Medulla oblongata (tissue), 1 donor: ENCODE data around the gene HDGFL2.

Experiments used
- DNase-seq: peaks from one replicate; pipeline ENCODE4 v3.0.0-alpha.2; 2015; ENCODE audit errors: extremely low spot score

The HDGFL2 gene

DNA sequence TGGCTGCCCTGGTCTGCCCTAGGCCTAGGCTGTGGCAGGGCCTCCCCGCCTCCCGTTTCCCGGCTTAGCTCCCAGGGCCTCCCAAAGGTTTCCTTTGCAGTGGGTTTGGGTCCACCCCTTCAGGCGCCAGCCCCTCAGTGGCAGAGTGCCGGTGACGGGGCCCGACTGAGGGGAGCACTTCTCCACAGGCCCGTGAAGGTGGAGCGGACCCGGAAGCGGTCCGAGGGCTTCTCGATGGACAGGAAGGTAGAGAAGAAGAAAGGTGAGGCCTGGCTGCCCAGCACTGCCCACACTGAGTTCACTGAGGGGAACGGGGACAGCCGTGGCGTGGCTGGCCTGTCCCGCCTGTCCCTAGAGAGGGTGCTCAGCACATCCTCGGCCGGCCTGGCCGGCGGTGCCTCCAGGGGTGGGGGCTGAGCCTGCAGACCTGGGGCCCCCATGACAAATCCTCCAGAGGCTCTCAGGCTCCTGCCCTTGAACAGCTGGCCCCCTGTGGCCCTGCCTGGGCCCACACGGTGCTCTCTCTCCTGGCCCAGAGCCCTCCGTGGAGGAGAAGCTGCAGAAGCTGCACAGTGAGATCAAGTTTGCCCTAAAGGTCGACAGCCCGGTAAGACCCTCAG, 25.8 kb downstream of the HDGFL2 start:
- no peak for DNase-seq

DNA sequence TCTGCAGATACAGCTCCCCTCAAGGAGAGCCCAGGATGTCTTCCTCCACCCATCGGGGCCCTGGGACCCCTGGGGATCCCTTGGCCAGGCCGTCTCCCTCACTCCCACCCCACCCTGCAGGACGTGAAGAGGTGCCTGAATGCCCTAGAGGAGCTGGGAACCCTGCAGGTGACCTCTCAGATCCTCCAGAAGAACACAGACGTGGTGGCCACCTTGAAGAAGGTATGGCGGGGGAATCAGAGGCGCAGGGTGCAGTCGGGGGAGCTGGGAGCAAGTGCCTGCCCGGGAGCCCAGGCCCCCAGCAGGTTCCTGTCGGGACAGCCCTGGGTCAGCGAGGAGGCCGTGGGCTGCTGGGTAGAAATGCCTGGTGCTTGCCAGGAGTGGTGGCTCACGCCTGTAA, 26.6 kb downstream of the HDGFL2 start:
- DNase-seq = no peak

DNA sequence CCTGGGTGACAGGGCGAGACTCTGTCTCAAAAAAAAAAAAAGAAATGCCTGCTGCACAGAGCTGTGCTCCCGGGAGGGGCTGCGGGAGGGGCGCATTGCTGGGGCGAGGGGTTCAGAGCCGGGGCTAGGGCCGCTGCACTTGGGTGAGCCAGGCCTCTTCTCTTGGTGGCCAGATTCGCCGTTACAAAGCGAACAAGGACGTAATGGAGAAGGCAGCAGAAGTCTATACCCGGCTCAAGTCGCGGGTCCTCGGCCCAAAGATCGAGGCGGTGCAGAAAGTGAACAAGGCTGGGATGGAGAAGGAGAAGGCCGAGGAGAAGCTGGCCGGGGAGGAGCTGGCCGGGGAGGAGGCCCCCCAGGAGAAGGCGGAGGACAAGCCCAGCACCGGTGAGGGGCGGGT, 27.2 kb downstream of the HDGFL2 start:
- no peak for DNase-seq

DNA sequence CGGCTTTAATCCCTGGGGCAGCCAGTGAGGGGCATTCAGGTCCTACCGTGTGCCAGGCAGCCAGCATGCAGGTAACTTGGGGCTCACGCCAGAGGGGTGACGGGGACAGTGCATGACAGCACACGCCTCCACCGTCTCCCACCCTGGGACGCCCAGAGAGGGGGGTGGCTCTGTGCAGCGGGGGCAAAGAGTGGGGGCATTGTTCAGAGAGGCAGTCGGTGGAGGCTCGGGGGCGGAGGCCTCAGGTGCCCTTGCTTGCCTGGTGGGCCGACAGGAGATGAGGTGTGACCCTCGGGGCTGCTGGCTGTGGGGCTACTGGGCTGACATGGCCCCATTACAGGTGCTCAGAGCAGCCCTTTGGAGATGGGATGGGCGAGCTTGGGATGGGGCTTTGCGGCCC, 27.8 kb downstream of the HDGFL2 start:
- no peak for DNase-seq

DNA sequence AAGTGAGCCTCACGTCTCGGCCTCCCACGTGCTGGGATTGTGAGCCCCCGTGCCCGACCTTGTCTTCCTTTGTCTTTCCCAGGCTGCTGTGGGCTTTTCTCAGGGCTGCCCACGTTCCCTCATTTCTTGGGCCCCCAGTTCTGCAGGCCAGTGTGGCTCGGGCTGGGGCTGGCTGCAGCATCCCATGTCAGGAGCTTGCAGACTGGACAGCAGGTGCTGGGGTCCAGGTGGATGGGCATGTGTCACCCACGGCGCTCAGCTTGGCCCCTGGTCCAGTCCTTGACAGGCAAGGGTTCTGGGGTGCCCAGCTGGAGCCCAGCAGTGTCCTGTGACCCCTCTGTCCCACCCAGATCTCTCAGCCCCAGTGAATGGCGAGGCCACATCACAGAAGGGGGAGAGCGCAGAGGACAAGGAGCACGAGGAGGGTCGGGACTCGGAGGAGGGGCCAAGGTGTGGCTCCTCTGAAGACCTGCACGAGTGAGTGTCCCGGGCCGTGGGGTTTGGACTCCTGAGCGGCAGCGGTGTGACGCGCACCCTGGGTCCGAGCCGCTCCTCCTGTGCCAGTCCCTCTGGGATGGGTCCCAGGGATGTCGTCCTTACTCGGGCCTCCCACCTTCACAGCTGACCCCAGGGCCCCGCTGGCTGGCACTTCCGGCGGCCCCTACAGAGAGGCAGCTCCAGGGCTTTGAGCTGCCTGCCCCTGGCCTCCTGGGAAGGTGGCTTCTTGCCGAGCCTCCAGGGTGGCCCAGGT, 28.9 kb downstream of the HDGFL2 start:
- DNase-seq = no peak

DNA sequence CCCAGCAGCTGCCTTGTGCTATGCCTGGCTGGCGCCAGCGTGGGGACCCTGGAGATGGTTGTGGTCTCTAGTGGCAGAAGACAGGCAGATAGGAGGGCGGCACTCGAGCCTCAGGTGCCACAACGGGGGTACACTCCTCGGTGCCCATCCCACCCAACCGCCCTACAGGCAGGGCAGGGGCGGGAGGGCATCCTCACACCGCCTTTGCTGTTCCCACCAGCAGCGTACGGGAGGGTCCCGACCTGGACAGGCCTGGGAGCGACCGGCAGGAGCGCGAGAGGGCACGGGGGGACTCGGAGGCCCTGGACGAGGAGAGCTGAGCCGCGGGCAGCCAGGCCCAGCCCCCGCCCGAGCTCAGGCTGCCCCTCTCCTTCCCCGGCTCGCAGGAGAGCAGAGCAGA, 29.6 kb downstream of the HDGFL2 start:
- no peak for DNase-seq

DNA sequence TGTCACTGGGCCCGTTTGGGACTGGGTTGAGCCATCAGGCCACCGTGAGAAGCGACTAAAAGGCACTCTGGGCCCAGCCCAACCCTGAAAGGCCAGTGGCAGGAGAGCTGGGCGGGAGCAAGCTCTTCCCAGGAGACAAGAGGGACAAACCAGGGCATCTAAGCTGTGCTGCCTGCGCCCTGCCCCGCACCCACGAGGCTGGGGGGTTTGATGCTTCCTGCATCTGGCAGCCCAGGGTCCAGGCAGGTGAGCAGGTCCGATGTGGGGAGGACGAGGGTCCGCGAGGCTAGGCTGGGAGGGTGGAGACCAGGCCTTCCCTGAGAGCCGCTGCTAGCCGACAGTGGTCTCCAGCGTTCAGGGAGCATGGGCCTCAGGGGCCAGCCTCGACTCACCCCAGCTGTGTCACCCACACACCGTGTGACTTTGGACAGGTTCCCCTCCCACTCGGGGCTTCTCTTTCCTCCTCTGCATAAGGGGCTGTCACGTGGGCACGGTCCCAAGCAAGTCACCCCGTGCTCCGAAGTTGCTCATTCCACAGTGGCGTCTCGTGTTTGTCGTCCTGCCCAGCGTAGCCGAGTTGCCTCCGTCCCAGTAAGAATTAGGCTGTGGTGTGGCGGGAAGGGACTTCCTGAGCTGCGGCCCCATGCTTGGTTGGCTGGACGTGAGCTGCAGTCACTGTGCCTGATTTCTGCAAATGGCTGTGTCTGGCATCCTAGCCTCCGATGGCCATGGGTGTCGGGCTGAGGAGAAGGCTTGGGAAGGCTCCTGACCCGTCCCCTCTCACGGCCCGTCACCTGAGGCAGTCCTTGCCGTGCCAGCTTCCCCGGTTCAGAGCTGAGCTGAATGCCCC, 30.4 kb downstream of the HDGFL2 start:
- no peak for DNase-seq

DNA sequence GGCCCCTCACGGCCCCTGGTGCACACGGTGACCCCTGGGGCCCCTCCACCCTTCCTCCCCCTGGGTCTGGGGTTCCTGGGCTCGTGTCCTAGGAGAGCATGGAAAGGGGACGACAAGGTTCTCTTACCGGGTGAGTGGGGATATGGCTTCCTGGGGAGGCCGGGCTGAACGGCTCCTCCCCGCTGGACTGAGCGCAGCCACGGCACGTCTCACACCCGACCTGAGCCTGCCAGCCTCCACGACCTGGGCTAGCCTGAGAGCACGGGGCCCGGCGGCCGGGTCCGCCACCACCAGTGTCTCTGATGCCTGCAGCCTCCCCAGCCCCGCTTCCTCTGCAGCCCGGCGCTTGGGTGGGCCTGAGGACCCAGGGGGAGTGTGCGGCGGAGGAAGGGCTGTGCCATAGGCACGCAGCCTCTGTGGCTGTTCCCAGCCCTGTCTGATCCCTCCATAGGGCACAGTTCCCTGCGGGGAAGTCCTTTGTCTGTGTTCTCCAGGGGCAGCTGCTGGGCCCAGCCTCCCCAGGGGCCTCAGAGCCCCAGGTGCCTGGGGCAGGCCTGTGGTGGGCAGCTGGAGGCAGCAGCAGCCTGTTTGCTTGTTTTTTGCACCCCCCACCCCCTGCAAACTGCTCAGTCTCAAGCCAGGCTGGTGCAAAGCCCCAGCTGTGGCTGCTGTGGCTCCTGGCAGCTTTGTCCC, 31.2 kb downstream of the HDGFL2 start:
- no peak for DNase-seq

DNA sequence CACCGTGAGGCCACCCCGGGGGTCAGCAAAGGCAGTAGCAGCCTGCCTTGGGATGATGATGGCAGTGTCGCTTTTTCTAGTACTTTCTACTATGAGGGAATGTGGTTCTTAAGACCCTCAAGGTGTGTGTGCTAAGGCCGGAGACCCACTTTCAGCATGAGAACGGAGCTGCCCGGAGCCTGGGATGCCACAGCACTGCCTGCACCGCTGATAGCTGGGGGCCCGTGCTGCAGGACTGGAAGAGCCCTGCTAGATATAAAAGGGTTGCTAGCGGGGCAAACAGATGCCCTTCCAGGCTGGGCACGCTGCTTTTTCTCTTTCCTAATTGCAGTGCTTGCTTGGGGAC, 31.7 kb downstream of the HDGFL2 start:
- DNase-seq = no peak

DNA sequence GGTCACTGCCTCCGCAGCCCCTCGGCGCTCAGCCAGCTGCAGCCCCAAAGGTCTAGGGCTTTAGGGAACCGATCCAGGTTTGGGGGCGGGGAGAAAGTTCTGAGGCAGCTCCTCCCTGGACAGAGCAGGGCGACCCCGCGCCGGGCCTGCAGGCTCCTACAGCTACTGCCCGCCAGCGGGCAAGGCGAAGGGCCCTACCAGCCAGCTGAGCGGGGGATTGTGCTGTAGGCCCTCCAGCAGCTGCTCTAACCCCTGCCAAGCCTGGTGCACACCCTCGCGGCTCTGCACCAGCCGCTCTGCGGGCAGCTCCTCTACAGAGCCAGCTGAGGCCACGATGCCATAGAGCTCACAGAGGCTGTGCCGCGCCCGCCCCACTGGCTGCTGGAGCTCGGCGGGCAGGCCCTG, 32.2 kb downstream of the HDGFL2 start:
- DNase-seq = peak; percentile 45

DNA sequence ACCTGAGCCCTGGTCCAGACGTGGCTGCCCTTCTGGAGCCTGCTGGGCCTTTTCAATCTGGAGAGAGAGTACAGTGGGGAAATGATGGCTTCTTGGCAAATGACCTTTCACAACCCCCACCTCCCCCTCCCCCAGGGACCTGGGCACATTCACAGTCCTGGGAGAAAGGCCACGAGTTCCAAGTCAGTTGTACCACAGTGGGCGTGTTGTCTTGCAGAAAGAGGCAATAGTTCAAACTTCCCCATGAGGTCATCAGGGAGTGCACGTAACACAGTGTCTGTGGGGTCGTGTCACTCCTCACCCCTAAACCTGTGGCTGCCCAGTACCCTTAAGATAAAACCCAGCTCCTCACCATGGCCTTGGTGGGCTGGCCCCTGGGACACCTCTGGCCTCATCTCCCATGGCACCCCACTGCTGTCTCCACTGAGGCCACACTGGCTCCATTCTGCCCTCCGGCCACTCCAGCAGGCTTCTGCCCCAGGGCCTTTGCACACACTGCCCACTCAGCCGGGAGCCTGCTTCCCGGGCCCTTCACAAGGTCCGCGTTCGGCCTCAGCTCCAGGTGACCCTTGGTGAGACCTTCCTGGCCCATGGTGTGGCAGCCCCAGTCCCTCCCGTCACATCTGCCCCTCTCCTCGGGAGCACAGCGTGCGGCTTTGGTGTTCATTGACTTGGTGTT, 32.9 kb downstream of the HDGFL2 start:
- DNase-seq = no peak

DNA sequence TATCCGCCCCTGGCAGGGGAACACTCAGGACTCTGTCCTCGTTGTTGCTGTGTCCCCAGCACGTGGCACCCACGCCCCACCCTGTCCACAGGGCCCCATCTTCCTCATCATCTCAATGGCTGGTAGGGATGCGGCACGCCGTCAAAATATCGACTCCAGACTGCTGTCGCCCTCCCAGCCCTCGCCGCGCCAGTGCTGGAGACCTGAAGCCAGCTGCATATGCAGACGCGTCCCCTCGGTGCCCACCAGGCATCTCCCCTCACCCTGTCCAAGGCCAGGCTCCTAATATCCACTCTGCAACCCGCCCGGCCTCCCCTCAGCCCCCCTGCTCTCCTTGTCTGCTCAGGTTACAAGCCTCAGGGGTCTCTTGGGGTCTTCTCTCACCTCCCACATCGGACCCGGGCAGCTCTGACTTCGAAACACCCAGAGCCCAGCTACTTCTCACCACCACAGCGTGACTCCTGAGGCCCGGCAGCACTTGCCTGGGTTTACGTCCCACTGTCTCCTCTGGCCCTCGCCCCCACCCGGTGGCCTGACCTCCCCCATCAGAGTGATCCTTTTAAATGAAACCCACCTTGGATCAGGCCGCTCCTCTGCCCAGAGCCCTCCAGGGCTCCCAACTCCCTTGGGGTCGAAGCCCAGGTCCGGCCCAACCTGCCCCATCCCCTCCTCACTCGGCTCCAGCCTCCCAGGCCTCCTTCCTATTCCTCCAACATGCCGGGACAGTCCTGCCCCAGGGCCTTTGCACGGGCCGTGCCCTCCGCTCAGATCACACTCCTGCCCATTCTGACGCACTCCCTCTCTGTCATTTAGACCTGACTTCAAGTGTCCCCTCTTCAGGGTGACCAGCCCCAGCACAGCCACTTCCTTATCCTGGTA, 33.7 kb downstream of the HDGFL2 start:
- DNase-seq = no peak

DNA sequence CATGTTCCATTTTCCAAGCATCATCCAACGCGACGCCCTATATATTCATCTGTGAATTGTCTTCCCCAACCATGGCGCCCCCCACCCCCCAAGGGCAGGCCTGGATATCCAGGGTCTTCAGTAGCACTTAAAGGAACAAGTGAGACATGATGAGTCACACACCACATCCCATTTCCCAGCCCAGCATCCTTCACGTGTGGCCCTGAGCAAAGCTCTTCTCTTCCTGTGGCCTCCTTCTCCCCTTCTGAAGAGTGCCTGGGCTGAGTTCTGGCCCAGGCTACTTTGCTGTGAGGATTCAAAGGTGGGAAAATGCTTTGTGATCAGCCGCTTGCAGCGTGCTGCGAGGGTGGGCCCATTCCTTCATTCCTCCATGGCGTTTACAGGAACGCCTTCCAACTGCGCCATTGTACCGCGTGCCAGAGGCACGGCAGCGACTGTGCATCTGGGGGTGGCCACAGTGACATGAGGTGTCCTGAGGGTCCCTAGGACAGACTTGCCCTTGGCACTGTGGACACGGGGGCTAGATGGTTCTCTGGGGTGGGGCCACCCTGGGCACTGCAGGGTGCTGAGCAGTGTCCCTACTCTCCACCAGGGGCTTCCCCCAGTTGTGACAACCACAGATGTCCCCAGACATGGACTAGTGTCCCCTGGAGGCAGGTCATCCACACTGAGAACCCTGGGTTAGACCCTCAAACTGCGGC, 34.5 kb downstream of the HDGFL2 start:
- DNase-seq = no peak

DNA sequence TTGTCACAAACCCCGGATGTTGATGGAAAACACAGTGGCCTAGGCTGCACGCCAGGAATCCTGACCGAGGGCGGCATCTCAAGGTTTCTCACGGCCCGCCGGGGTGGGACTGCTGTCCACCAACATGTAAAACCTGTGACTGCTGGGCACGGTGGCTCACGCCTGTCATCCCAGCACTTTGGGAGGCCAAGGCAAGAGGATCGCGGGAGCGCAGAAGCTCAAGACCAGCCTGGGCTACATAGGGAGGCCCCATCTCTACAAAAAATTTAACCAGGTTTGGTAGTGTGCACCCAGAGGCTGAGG, 35.0 kb downstream of the HDGFL2 start:
- no peak for DNase-seq

DNA sequence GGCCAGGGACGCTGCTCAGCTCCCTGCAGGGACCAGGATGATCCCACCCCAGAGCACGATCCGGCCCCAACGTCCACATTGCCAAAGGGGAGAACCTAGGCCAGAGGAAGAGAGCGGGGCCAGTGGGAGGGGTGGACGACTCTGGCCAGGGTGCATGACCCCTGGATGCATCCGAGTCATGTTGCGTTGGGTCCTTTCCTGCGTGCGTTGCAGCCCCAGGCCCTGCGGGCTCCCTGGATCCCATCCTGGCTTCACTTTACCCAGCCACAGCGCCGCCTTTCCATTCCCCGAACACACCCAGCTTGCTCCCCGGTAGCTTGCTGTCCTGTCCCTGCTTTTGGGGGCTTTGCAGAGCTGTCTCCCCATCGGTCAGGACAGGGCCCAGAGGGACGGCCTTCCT, 35.7 kb downstream of the HDGFL2 start:
- no peak for DNase-seq

DNA sequence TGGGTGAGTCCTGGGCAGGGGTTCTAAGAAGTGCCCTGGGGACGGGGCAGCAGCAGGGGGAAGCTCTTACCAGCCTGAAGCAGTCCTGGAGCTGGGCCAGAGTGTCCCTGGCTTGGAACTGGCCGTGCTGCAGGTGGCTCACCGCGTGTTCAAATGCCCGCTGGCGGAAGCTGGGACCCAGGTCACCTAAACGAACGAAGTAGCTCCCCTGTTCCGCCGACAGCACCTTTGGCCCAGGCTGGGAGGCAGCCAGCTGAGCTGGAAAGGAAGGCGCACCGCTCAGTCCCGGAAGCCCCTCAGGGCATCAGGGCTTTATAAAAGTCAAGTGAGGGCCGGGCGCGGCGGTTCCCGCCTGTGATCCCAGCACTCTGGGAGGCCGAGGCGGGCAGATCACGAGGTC, 36.6 kb downstream of the HDGFL2 start:
- no peak for DNase-seq

DNA sequence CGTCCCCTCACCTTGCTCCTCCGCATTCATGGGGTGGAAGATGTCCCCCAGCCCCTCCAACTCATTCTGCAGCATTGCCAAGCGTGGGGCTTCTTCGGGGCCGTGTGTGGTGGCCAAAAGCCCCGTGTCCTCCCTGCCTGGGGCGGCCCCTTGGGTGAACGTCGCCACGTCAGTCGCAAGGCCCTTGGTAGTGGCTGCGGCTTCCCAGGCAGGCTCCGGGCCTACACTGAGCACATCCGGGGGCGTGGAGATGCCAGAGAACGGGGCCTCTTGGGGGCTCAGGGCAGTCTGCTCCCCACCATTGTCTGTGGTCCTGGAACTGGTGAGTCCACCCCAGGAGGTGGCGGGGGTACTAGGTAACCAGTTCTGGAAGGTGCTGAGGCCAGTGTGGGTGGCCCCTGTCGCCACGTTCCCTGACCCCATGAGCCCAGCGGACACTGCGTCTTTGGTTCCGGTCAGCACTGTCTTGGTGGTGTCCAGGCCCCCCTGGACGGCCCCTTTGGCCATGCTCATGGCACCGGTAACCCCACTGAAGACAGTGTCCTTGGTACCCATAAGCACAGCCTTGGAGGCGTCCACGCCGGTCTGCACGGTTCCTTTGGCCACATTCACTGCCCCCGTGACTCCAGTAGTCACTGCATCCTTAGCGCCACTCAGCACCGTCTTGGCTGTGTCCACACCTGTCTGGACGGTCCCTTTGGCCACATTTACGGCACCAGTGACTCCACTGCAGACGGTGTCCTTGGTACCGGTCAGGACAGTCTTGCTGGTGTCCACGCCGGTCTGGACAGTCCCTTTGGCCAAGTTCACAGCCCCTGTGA, 38.5 kb downstream of the HDGFL2 start:
- DNase-seq = no peak

DNA sequence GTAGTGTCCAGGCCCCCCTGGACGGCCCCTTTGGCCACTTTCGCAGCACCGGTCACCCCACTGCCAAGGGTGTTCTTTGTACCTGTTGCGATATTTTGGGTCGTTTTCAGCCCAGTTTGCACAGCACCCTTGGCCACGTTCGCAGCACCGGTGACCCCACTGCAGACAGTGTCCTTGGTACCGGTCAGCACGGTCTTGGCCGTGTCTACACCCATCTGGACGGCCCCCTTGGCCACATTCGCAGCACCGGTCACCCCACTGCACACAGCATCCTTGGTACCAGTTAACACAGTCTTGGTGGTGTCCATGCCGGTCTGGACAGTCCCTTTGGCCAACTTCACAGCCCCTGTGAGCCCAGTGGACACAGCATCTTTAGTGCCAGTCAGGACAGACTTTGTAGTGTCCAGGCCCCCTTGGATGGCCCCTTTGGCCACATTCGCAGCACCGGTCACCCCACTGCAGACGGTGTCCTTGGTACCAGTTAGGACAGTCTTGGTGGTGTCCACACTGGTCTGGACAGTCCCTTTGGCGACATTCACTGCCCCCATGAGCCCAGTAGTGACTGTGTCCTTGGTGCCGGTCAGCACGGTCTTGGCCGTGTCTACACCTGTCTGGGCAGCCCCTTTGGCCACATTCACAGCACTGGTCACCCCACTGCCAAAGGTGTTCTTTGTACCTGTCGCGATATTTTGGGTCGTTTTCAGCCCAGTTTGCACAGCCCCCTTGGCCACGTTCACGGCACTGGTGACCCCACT, 39.4 kb downstream of the HDGFL2 start:
- no peak for DNase-seq

DNA sequence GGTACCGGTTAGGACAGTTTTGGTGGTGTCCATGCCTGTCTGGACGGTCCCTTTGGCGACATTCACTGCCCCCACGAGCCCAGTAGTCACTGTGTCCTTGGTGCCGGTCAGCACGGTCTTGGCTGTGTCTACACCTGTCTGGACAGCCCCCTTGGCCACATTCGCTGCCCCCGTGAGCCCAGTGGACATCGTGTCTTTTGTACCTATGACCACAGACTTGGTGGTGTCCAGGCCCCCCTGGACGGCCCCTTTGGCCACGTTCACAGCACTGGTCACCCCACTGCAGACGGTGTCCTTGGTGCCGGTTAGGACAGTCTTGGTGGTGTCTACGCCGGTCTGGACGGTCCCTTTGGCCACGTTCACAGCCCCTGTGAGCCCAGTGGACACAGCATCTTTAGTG, 40.0 kb downstream of the HDGFL2 start:
- DNase-seq = no peak
